GM21737 (cell line): ENCODE results near the gene MAN2A2.

Source experiments
- ATAC-seq: cut with Tn5 transposase; IDR thresholded peaks from one replicate; pipeline ENCODE4 v1.9.1; 2021; ENCODE audit warnings: mild to moderate bottlenecking, moderate library complexity; ENCODE audit not compliant: unreplicated experiment

The MAN2A2 gene

GRCh38 chr15:90957031-90957790 lies 54.1 kb downstream of the MAN2A2 start:
- no peak for ATAC-seq

GRCh38 chr15:90957791-90958190 lies 54.7 kb downstream of the MAN2A2 start:
- no peak for ATAC-seq

GRCh38 chr15:90959028-90959595 lies 56.0 kb downstream of the MAN2A2 start:
- no peak for ATAC-seq

GRCh38 chr15:90959894-90960293 lies 56.8 kb downstream of the MAN2A2 start:
- no peak for ATAC-seq

- no peak for ATAC-seq
Measured at GRCh38 chr15:90960298-90961091, 57.4 kb downstream of the MAN2A2 start.

- no peak for ATAC-seq
Measured at GRCh38 chr15:90962021-90962420, 58.9 kb downstream of the MAN2A2 start.

- no peak for ATAC-seq
Measured at GRCh38 chr15:90966262-90966661, 63.2 kb downstream of the MAN2A2 start.

- ATAC-seq, result no peak
Measured at GRCh38 chr15:90967206-90967605, 64.1 kb downstream of the MAN2A2 start.

GRCh38 chr15:90968434-90968833 lies 65.3 kb downstream of the MAN2A2 start:
- no peak for ATAC-seq

GRCh38 chr15:90970274-90970673 lies 67.2 kb downstream of the MAN2A2 start:
- no peak for ATAC-seq

- ATAC-seq, result no peak
Measured at GRCh38 chr15:90972133-90972532, 69.0 kb downstream of the MAN2A2 start.
